ENCODE results near the gene SAMD11.

Gene SAMD11

GRCh38 chr1:933603-933940 lies 9.8 kb downstream of the SAMD11 start:
- DNase-seq = no peak

DNA sequence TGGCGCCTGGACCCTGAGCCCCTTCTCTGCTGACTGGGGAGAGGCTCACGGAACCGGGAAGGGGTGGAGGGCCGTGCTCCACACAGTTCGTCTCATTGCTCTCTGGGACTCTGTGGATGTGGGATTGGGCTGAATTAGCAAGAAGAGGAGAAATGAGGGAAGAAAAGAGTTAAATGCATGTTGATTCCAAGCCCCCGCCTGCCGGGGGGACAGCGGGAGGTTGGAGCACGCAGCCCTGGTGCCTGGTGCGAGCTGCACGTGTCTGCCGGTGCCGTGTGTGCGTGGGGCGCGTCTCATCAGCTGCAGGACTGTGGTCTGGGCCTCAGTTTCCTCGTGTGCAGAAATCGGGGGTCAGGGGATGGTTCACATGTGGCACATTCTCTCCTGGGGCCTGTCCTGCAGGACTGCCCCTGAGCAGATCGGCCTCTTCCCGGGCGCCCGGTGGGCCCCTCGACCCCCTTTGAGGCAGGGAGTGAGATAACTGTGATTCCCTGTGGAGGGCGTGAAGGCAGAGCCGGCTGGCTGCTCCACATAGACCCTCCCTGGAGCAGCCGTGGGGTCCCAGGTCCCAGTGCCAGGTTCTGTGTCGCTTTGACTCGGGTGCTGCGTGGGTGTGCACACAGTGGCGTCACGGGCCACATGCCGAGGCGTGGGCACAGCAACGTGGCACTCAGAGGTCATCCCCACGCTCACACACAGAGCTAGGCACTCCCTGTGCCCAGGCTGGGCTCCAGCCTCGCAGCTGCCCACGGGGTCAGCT lies 11.4 kb downstream of the SAMD11 start:
- no peak for DNase-seq

DNA sequence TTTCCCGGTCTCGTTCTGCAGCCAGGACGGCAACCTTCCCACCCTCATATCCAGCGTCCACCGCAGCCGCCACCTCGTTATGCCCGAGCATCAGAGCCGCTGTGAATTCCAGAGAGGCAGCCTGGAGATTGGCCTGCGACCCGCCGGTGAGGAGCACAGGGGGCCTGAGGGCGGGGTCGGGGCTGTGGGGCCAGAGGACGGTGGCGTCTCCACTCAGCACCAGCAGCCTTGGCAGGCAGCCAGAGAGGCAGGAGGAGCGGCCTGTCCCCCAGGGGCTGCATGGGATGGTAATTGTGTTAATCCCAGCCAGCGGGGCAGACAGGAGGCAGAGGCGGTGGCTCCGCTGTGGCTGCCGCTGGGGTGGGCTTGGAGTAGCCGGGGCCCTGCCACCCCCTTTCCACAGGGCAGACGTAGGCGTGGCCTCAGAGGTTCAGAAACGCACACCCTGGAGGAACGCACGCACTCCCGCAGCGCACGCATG lies 12.1 kb downstream of the SAMD11 start:
- no peak for DNase-seq

DNA sequence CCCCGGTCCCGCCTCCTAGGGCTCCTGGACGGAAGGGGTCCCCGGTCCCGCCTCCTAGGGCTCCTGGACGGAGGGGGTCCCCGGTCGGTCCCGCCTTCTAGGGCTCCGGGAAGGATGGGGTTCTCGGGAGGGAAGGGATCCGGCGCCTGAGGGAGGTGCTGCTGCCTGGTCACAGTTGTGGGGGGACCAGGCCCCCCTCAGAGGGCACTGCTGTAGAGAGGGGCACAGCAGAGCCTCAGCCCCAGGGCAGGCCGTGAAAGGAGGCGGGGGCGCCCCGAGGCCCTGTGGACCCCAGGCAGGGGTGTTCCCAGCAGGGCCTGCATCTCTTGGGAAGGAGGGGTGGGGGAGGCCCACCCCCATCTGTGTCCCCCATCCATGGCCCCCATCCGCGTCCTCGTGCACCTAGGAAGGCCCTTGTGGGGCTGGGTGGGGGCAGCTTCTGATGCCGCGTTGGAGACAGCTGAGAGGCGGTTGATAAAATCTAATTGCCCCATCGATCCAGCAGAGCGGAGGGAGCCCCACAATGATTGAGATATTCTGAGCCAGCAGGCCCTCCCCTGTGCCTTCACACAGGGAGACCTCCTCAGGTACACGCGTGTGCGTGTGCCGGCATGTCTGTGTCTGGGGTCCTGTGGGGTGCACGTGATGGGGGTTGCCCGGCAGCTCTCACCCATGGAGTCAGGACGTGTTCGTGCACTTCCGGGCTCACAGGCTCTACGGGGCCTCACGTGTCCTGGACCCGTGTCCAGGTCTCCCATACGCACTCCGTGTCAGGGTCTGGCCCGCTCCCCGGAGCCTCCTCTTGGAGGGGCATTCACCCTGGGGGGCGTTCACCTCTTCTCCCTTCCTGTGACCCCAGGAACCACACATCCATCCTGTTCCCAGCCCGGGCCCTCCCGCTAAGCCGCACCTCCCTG lies 12.9 kb downstream of the SAMD11 start:
- no peak for DNase-seq

GRCh38 chr1:937521-937920 lies 13.8 kb downstream of the SAMD11 start:
- no peak for DNase-seq

DNA sequence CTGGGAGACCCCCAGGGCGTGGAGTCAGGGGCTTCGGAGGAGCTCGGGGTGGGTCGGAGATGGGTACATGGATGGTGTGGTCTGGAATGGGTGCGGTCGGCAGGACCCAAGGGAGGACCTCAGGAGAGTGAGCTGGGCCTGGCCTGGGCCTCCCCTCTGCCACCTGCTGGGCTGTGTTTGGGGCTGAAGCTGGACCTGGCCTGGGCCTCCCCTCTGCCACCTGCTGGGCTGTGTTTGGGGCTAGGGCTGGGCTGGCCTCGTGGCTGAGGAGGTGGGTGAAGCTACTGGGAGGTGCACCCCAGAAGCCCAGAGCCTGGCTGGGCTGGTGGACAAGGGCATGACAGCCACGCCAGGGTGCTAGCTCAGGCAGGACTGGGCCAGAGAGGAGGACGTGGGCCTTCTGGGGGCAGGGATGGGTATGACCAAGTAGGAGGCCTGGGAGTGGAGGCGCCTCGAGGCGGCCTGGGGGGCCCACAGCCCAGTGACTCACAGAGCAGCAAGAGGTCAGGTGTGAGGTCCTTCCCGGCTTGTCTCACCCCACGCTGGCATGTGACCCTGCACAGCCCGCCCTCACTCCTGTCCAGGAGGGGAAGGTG lies 14.5 kb downstream of the SAMD11 start:
- no peak for DNase-seq

GRCh38 chr1:938711-939489 lies 15.2 kb downstream of the SAMD11 start:
- DNase-seq = no peak

GRCh38 chr1:939511-940106 lies 15.9 kb downstream of the SAMD11 start:
- no peak for DNase-seq

- no peak for DNase-seq
Measured at GRCh38 chr1:940107-941014, 16.6 kb downstream of the SAMD11 start.

DNA sequence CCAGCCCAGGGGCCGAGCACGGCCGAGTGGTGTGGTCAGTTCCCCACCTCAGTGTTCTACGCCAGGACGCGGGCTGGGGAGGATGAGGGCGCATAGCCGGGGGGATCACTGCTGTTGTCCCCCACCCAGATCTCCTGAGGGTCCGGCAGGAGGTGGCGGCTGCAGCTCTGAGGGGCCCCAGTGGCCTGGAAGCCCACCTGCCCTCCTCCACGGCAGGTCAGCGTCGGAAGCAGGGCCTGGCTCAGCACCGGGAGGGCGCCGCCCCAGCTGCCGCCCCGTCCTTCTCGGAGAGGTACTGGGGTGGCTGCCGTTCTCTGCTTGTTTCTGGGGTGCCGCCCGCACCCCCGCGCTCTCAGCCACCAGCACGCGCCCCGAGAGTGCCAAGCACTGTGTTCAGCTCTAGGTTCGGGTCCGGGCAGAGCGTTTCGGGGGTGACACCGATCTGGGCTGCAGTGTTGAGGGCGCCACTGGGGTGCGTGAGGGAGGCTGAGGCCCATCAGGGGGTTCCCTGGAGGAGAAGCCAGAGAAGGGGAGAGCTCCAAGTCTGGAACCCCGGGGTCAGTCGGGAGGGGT lies 17.4 kb downstream of the SAMD11 start:
- no peak for DNase-seq

DNA sequence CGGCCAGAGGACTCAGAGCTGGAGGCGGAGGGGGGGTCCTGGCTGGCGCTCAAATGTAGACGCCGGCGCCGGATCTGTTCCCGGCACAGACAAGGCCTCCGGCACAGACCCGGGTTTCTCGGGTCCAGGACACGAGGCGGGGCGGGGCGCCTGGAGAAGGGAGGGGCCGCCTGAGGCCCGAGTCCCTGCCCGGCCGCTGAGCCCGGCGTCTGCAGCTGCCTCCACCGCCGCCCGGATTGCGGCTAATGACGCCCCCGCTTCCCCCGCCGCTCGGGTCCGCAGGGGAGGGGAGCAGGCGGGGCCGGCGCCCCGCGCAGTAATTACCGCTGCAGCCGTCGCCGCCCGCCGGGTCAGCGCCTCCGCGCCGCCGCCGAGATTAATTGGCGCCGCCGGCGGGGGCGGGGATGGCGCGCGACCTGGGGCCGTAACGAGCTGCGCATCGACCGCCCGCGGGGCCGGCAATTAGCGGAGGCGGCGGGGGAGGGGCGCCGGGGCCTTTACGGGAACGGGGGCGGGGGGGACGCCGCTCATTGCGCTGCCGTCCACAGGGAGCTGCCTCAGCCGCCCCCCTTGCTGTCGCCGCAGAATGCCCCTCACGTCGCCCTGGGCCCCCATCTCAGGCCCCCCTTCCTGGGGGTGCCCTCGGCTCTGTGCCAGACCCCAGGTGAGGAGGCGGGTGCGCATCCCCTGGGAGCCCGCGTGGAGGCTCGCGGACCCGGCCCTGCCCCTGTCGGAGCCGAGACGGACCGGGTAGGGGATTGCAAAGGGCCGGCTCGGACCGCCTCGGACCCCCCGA lies 18.1 kb downstream of the SAMD11 start:
- no peak for DNase-seq

GRCh38 chr1:942411-942821 lies 18.7 kb downstream of the SAMD11 start:
- DNase-seq = no peak

- DNase-seq = no peak
Measured at GRCh38 chr1:942864-943533, 19.3 kb downstream of the SAMD11 start.

GRCh38 chr1:943545-944340 lies 20.0 kb downstream of the SAMD11 start:
- no peak for DNase-seq

GRCh38 chr1:944341-945325 lies 20.9 kb downstream of the SAMD11 start:
- no peak for DNase-seq

DNA sequence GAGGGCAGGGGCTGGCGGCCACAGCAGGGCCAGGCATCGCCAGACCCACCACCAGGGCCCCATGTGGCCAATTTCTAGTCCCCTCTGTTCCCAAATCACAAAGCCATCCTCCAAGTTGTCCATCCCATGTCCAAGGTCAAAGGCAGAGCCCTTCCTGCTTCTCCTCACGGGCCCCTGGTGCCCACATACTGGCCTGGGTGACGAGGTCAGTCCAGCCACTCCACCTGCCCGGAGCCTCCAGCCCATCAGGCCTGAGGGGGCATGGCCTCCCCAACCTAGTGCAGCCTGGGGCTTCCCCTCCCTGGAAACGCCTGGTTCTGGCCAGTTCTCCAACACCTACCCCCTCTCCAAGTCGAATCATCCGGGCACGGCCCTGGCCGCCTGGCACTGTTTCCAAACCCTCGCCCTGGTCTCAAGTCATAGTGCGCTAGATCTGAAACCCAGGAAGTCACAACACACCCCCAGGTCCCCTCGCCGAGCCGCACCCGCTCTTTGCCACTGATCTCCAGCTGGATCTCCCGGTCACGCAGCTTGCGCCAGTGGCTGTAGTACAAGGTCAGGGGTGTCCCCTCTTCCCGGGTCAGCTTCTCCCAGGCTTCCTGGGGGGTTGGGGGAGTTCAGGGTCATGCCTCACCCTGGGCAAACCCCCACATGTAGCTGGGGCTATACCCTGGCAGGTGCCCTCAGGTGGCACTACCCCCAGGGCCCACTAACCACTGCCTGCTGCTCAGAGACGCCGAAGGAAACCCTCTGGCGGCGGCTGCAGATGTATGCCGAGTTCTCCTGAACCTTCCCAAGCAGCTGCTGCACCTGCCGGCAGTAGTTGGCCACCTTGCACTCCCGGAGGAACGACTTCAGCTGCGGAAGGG lies 22.2 kb downstream of the SAMD11 start:
- no peak for DNase-seq

All from KG1 (cell line).